ENCODE data around the gene PAPPA.

Gene PAPPA

GRCh38 chr9:116303270-116303669 is 149.7 kb downstream of the PAPPA start:
- DNase-seq (ENCODE audit: extremely low spot score, insufficient read length, low read depth) (no peak), FAIRE-seq (no peak)

- no peak for FAIRE-seq
- no peak for DNase-seq (ENCODE audit: extremely low spot score, insufficient read length, low read depth)
Observed at GRCh38 chr9:116303886-116304538, 150.4 kb downstream of the PAPPA start.

- FAIRE-seq (no peak), DNase-seq (ENCODE audit: extremely low spot score, insufficient read length, low read depth) (no peak)
Observed at GRCh38 chr9:116304761-116305160, 151.2 kb downstream of the PAPPA start.

- no peak for DNase-seq (ENCODE audit: extremely low spot score, insufficient read length, low read depth)
- no peak for FAIRE-seq
Observed at GRCh38 chr9:116308076-116308475, 154.5 kb downstream of the PAPPA start.

GRCh38 chr9:116309900-116310611 is 156.5 kb downstream of the PAPPA start:
- no peak for DNase-seq (ENCODE audit: extremely low spot score, insufficient read length, low read depth)
- FAIRE-seq, result no peak

- FAIRE-seq, result no peak
- DNase-seq (ENCODE audit: extremely low spot score, insufficient read length, low read depth), result no peak
Observed at GRCh38 chr9:116312221-116312620, 158.6 kb downstream of the PAPPA start.

GRCh38 chr9:116313638-116314037 is 160.0 kb downstream of the PAPPA start:
- no peak for FAIRE-seq

GRCh38 chr9:116316246-116316645 is 162.7 kb downstream of the PAPPA start:
- FAIRE-seq (no peak), DNase-seq (ENCODE audit: extremely low spot score, insufficient read length, low read depth) (no peak)

More at GRCh38 chr9:116313638-116314037, 160.0 kb downstream of the PAPPA start:
- DNase-seq (ENCODE audit: extremely low spot score, insufficient read length, low read depth), result no peak

GRCh38 chr9:116317503-116317902 is 163.9 kb downstream of the PAPPA start:
- FAIRE-seq (no peak), DNase-seq (ENCODE audit: extremely low spot score, insufficient read length, low read depth) (no peak)

GRCh38 chr9:116318468-116319374 is 165.1 kb downstream of the PAPPA start:
- DNase-seq (ENCODE audit: extremely low spot score, insufficient read length, low read depth) (no peak), FAIRE-seq (no peak)

- DNase-seq (ENCODE audit: extremely low spot score, insufficient read length, low read depth) (no peak), FAIRE-seq (no peak)
Observed at GRCh38 chr9:116319480-116319879, 165.9 kb downstream of the PAPPA start.

GRCh38 chr9:116320290-116320689 is 166.7 kb downstream of the PAPPA start:
- FAIRE-seq, result no peak
- no peak for DNase-seq (ENCODE audit: extremely low spot score, insufficient read length, low read depth)

- DNase-seq (ENCODE audit: extremely low spot score, insufficient read length, low read depth) (no peak), FAIRE-seq (no peak)
Observed at GRCh38 chr9:116322521-116322920, 168.9 kb downstream of the PAPPA start.

- DNase-seq (ENCODE audit: extremely low spot score, insufficient read length, low read depth) (no peak), FAIRE-seq (no peak)
Observed at GRCh38 chr9:116323012-116323411, 169.4 kb downstream of the PAPPA start.

GRCh38 chr9:116323571-116323970 is 170.0 kb downstream of the PAPPA start:
- no peak for FAIRE-seq
- no peak for DNase-seq (ENCODE audit: extremely low spot score, insufficient read length, low read depth)

GRCh38 chr9:116325924-116326323 is 172.3 kb downstream of the PAPPA start:
- DNase-seq (ENCODE audit: extremely low spot score, insufficient read length, low read depth) (no peak), FAIRE-seq (no peak)

GRCh38 chr9:116327701-116328405 is 174.3 kb downstream of the PAPPA start:
- FAIRE-seq (no peak), DNase-seq (ENCODE audit: extremely low spot score, insufficient read length, low read depth) (no peak)

- FAIRE-seq, result no peak
Observed at GRCh38 chr9:116329470-116329869, 175.9 kb downstream of the PAPPA start.

GRCh38 chr9:116331241-116331640 is 177.7 kb downstream of the PAPPA start:
- no peak for DNase-seq (ENCODE audit: extremely low spot score, insufficient read length, low read depth)
- FAIRE-seq, result no peak

More at GRCh38 chr9:116329470-116329869, 175.9 kb downstream of the PAPPA start:
- DNase-seq (ENCODE audit: extremely low spot score, insufficient read length, low read depth), result no peak

GRCh38 chr9:116332090-116332489 is 178.5 kb downstream of the PAPPA start:
- no peak for FAIRE-seq
- no peak for DNase-seq (ENCODE audit: extremely low spot score, insufficient read length, low read depth)

All from GM18507 (cell line).